NK-92 treated with Interleukin-12 subunit alpha and Interleukin-12 subunit beta, amount 100 ng/mL, for 24 hours (cell line): ENCODE data around the gene MAPRE3.

Source experiments
- DNase-seq: peaks from one replicate; lab custom pipeline; 2025; lab: John Stamatoyannopoulos, UW

Gene MAPRE3

GRCh38 chr2:27040282-27040681 lies 69.8 kb downstream of the MAPRE3 start:
- DNase-seq = no peak

- DNase-seq = no peak
These were observed 71.3 kb downstream of the MAPRE3 start for GRCh38 chr2:27041752-27042151.

- no peak for DNase-seq
These were observed 71.8 kb downstream of the MAPRE3 start for GRCh38 chr2:27042159-27042661.

GRCh38 chr2:27042985-27043634 lies 72.7 kb downstream of the MAPRE3 start:
- DNase-seq = no peak

GRCh38 chr2:27049422-27050280 lies 79.2 kb downstream of the MAPRE3 start:
- DNase-seq = peak; percentile 33

- peak; percentile 66 for DNase-seq
These were observed 80.0 kb downstream of the MAPRE3 start for GRCh38 chr2:27050281-27050995.

GRCh38 chr2:27050996-27051901 lies 80.8 kb downstream of the MAPRE3 start, which contains the start of gene AGBL5:
TSS of gene AGBL5 (plus strand) at chr2:27051668. CDS start at chr2:27052959, 1,291 bp downstream.
- peak; percentile 83 for DNase-seq

- DNase-seq = no peak
These were observed 81.6 kb downstream of the MAPRE3 start for GRCh38 chr2:27051902-27052645.

GRCh38 chr2:27053321-27053720 lies 82.9 kb downstream of the MAPRE3 start:
- no peak for DNase-seq

- DNase-seq = no peak
These were observed 83.3 kb downstream of the MAPRE3 start for GRCh38 chr2:27053776-27054175.

- no peak for DNase-seq
These were observed 84.3 kb downstream of the MAPRE3 start for GRCh38 chr2:27054721-27055120.

GRCh38 chr2:27057184-27057583 lies 86.7 kb downstream of the MAPRE3 start:
- no peak for DNase-seq

- no peak for DNase-seq
These were observed 87.8 kb downstream of the MAPRE3 start for GRCh38 chr2:27058210-27058609.

- no peak for DNase-seq
These were observed 88.8 kb downstream of the MAPRE3 start for GRCh38 chr2:27059141-27059820.

- DNase-seq = no peak
These were observed 89.9 kb downstream of the MAPRE3 start for GRCh38 chr2:27060323-27060722.

- no peak for DNase-seq
These were observed 94.7 kb downstream of the MAPRE3 start for GRCh38 chr2:27065128-27065527.

- DNase-seq = no peak
These were observed 96.9 kb downstream of the MAPRE3 start for GRCh38 chr2:27067385-27067784.

- no peak for DNase-seq
These were observed 99.0 kb downstream of the MAPRE3 start for GRCh38 chr2:27069436-27069835.

- DNase-seq = no peak
These were observed 99.7 kb downstream of the MAPRE3 start for GRCh38 chr2:27069961-27070618.
